HepG2 (cell line): ENCODE results near the gene GDAP1L1. TPM values are rescaled to one million over a fixed set of nuclear protein-coding genes. Genes with fewer than 3 reads are reported as not detected.
A peak's percentile ranks its signal among the peaks of the same experiment; 100 is the strongest.

ENCODE experiments used
- CENPX ChIP-seq: sonication (generic); formaldehyde crosslinking; IDR thresholded peaks from 2 replicates; pipeline ENCODE4 v1.9.0; 2021; ENCODE audit warnings: mild to moderate bottlenecking, missing genetic modification reagents, moderate library complexity
- DBP ChIP-seq: sonication (generic); formaldehyde crosslinking; IDR thresholded peaks from 2 replicates; pipeline ENCODE4 v1.4.0; 2020; ENCODE audit warnings: missing genetic modification reagents; ENCODE audit errors: not compliant biosample characterization
- DNMT3B ChIP-seq: conservative IDR thresholded peaks from 2 replicates; pipeline ENCODE4 v1.6.1; 2016; ENCODE audit warnings: missing biosample characterization, control low read depth
- GTF3A ChIP-seq: sonication (generic); formaldehyde crosslinking; conservative IDR thresholded peaks from 2 replicates; pipeline ENCODE4 v1.4.0; 2020; ENCODE audit warnings: mild to moderate bottlenecking, missing genetic modification reagents
- MAZ ChIP-seq, 2 experiments: sonication (generic) in 1 of 2; formaldehyde crosslinking in 1 of 2; IDR thresholded peaks; 2 replicates each; pipeline versions ENCODE4 v1.5.0 to v1.6.1; 2012 to 2020; ENCODE audit warnings: low read depth in 2 of 2, mild to moderate bottlenecking in 2 of 2, borderline replicate concordance in 1 of 2, improper control_type of control experiment in 1 of 2, low read length in 1 of 2, missing genetic modification reagents in 1 of 2, moderate library complexity in 1 of 2
- PATZ1 ChIP-seq: sonication (generic); formaldehyde crosslinking; IDR thresholded peaks from 2 replicates; pipeline ENCODE4 v1.4.0; 2020; ENCODE audit warnings: missing genetic modification reagents
- SATB2 ChIP-seq: sonication (generic); formaldehyde crosslinking; IDR thresholded peaks from 2 replicates; pipeline ENCODE4 v1.5.0; 2020; ENCODE audit warnings: missing genetic modification reagents
- TRIM22 ChIP-seq: fragments of 450-650 bp; IDR thresholded peaks from 2 replicates; pipeline ENCODE4 v1.6.1; 2017
- ZFP37 ChIP-seq: sonication (generic); formaldehyde crosslinking; IDR thresholded peaks from 2 replicates; pipeline ENCODE4 v1.4.0; 2020; ENCODE audit warnings: missing genetic modification reagents, borderline replicate concordance
- ZHX1 ChIP-seq: sonication (generic); formaldehyde crosslinking; IDR thresholded peaks from 2 replicates; pipeline ENCODE4 v1.8.1; 2022; ENCODE audit warnings: low read depth, mild to moderate bottlenecking, missing genetic modification reagents
- ZMYM2 ChIP-seq: sonication (generic); formaldehyde crosslinking; IDR thresholded peaks from 2 replicates; pipeline ENCODE4 v1.8.0; 2022; ENCODE audit warnings: mild to moderate bottlenecking, missing genetic modification reagents
- ZNF142 ChIP-seq: sonication (generic); formaldehyde crosslinking; IDR thresholded peaks from 2 replicates; pipeline ENCODE4 v1.4.0; 2020; ENCODE audit warnings: missing genetic modification reagents
- ZNF232 ChIP-seq: sonication (generic); formaldehyde crosslinking; IDR thresholded peaks from 2 replicates; pipeline ENCODE4 v1.4.0; 2020; ENCODE audit warnings: missing genetic modification reagents, borderline replicate concordance
- ZNF652 ChIP-seq: IDR thresholded peaks from 2 replicates; pipeline ENCODE4 v1.6.1; 2016; ENCODE audit warnings: low read depth, borderline replicate concordance
- polyA plus RNA-seq, 8 experiments: library from polyadenylated mRNA; depleted of rRNA in 3 of 8; stranded (reverse) in 7 of 8; unstranded in 1 of 8; fragments of >200 nt; fragmentation: Illumina TruSeq in 4 of 8; extraction: Trizol in 4 of 8; gene quantifications; 2 replicates each; pipeline versions ENCODE4 v1.2.1 to v1.2.3, GENCODE V29; 2011 to 2016; ENCODE audit warnings: low read depth in 4 of 8, missing spikeins in 1 of 8, mixed read lengths in 1 of 8; ENCODE audit not compliant: insufficient read depth in 1 of 8
- total RNA-seq, 5 experiments: library from RNA; depleted of rRNA; stranded (reverse); fragments of >200 nt; fragmentation: Illumina TruSeq; extraction: Trizol; gene quantifications; 2 replicates each; pipeline ENCODE4 v1.2.3, GENCODE V29; 2016; ENCODE audit warnings: low read depth in 1 of 5

GDAP1L1 gene
- total and polyA plus RNA-seq, 2 of the 13 experiments (the other 11 are each of a cell fraction or from before 2014, with no cell fraction given): 0.04 TPM; not detected in 1

GRCh38 chr20:44210406-44211176 is 36.5 kb upstream of the GDAP1L1 start, which contains the start of gene OSER1 (continued):
- TF ChIP-seq TRIM22 (no peak), CENPX (CRISPR knock-in tag) (no peak), DBP (CRISPR knock-in tag) (no peak), GTF3A (CRISPR knock-in tag) (no peak; the same call in 1 of the 2 replicates), MAZ (IDR thresholded peaks at IDR 0.05; ENCODE audit: borderline replicate concordance, low read depth, low read length) (peak; percentile 100), MAZ (CRISPR knock-in tag; IDR thresholded peaks at IDR 0.05; ENCODE audit: low read depth) (peak; percentile 98), ZHX1 (CRISPR knock-in tag) (peak; percentile 31; the same call in 1 of the 2 replicates), ZNF232 (CRISPR knock-in tag) (peak; percentile 57; the same call in 1 of the 2 replicates), ZMYM2 (CRISPR knock-in tag) (peak; percentile 61; the same call in 1 of the 2 replicates), PATZ1 (CRISPR knock-in tag) (peak; percentile 85), ZFP37 (no peak; the same call in 1 of the 2 replicates), ZNF142 (CRISPR knock-in tag) (peak; percentile 97), DNMT3B (CRISPR knock-in tag) (no peak; the same call in 1 of the 2 replicates), SATB2 (CRISPR knock-in tag) (no peak; the same call in 1 of the 2 replicates), ZNF652 (CRISPR knock-in tag) (no peak; the same call in 1 of the 2 replicates)
